C4-2B (cell line): ENCODE measurements around the gene STX18.

ENCODE experiments used
- ZFX ChIP-seq: fragments of 450-650 bp; IDR thresholded peaks from 2 replicates; pipeline ENCODE4 v1.6.1; 2017
- TF ChIP-seq, protein P1 (sequence below): fragments of 450-650 bp; conservative IDR thresholded peaks from 2 replicates; pipeline ENCODE4 v1.5.1; 2017; ENCODE audit warnings: mild to moderate bottlenecking

DNA sequence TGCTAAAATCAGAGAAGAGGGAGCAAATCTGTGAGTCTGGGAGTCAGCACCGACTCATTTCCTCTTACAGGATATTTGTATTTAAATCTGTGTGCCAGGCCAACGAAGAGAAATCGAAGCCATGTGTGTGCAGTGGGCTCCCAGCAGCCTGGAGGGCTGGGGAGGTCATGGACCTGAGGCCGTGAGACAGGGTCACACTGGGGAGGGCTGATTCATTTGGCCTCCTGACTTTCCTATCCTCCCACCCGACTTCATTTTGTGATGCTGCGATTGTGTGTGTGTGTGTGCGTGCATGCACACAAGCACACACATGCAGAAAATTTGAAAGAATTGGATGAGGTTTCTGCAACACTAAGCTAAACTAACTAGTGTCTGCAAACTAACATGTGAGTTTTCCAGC lies 48.7 kb upstream of the STX18 start:
- TF ChIP-seq, protein P1, sequence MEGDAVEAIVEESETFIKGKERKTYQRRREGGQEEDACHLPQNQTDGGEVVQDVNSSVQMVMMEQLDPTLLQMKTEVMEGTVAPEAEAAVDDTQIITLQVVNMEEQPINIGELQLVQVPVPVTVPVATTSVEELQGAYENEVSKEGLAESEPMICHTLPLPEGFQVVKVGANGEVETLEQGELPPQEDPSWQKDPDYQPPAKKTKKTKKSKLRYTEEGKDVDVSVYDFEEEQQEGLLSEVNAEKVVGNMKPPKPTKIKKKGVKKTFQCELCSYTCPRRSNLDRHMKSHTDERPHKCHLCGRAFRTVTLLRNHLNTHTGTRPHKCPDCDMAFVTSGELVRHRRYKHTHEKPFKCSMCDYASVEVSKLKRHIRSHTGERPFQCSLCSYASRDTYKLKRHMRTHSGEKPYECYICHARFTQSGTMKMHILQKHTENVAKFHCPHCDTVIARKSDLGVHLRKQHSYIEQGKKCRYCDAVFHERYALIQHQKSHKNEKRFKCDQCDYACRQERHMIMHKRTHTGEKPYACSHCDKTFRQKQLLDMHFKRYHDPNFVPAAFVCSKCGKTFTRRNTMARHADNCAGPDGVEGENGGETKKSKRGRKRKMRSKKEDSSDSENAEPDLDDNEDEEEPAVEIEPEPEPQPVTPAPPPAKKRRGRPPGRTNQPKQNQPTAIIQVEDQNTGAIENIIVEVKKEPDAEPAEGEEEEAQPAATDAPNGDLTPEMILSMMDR = no peak
- no peak for TF ChIP-seq ZFX
